ENCODE measurements around the gene GMEB2.
A peak's percentile ranks its signal among the peaks of the same experiment; 100 is the strongest.
"Not testable (repeated sequence)": the region's sequence is repeated elsewhere in the genome, so short reads cannot be mapped to it uniquely, and the experiment has no call there.

GMEB2 gene

DNA sequence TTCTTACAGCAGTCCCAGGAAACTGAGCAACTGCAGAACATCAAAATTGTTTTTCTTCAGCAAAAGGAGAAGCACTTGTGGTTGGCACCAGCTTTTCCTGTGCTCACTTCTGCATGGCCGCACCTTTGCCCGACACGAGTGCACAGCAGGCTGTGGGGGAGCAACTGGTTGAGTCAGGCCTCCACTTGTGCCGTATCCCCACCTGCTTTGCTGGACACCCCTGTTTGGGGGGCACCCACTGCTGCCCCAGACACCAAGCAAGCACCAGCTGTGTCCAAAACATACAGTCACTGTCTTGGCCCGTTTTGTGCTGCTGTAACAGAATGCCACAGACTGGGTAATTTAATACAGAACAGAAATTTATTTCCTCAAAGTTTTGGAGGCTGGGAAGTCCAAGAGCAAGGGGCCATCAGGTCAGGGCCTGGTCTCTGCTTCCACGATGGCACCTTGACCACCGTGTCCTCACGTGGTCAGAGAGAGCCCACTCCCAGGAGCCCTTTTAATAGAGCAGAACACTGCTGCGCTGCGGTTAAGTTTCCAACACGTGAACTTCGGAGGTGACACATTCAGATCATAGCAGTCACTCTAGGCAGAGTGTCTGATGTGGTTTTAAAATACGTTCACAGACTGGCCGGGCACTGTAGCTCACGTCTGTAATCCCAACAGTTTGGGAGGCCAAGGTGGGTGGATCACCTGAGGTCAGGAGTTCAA is 8.7 kb upstream of the GMEB2 start:
- DNase-seq, result no peak

- no peak for DNase-seq
Observed at GRCh38 chr20:63633732-63634131, 6.8 kb upstream of the GMEB2 start.

GRCh38 chr20:63631426-63631825 is 4.5 kb upstream of the GMEB2 start:
- DNase-seq, result not testable (repeated sequence)

- DNase-seq, result not testable (repeated sequence)
Observed at GRCh38 chr20:63630956-63631355, 4.1 kb upstream of the GMEB2 start.

DNA sequence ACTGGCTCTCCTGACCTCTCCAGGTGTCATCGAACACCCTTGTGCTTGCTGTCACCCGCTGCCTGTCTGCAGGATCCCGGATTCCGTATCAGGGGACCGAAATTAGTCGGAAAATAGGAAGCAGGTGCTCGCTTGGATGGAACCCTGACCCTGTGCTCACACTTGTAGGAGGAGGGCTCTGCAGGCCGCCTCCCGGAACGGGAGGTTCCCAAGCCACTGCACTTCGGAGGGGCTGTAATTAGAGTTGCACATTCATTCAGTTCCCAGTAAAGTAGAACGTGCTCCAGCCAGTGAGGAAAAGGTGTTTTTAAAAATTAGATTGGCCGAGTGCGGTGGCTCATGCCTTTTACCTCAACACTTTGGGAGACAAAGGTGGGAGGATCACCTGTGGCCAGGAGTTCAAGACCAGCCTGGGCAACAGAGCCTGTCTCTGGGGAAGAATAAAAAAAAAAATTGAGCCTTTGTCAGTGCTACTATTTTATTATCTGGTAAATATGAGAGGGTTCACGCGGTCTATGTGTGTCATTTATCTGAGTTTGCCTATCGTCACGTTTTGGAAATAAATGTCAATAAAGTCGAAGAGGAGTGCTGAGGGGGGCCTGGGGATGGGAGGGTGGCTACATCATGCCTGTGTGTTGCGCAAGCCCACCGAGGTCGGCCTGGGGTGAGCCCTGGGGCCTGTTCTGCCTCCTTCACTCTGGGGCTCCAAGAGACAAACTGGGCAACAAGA is 1.5 kb upstream of the GMEB2 start:
- DNase-seq, result peak; percentile 80

- DNase-seq, result no peak
Observed at GRCh38 chr20:63627751-63628245, 897 bp upstream of the GMEB2 start.

- DNase-seq, result peak; percentile 91
Observed at GRCh38 chr20:63627129-63627750, 339 bp upstream of the GMEB2 start.

- no peak for DNase-seq
Observed at GRCh38 chr20:63625771-63626423, 1.0 kb downstream of the GMEB2 start.

DNA sequence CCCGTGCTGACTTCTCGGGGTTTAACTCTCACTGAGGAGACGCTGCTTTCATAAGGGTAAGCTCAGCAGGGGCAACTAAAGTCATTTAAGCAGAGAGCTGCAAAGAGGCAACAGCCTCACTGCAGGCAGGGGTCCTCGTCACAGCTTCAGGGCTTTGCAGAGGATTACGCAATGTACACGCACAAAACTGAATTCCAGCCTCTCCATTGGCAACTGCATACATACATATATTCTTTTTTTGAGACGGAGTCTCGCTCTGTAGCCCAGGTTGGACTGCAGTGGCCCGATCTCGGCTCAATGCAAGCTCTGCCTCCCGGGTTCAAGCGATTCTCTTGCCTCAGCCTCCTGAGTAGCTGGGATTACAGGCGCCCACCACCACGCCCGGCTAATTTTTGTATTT is 2.4 kb downstream of the GMEB2 start:
- no peak for DNase-seq

- DNase-seq, result no peak
Observed at GRCh38 chr20:63622732-63623131, 4.2 kb downstream of the GMEB2 start.

DNA sequence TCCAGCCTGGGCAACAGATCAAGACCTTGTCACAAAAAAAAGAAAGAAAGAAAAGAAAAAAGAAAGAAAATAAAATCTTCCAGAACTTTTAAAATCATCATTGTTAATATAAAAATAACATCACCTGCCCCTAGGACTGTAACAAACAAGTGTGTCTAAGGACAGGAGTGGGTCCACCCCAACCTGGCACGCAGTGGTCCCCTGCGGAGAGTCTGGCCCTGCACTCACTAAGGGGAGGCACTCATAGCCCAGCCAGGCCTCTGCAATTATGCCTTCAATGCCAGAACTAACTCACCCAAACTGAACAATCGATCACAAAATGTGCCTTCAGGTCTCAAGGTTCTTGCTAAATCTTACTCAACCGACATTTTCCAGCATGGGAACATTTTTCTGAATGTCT is 4.8 kb downstream of the GMEB2 start:
- no peak for DNase-seq

DNA sequence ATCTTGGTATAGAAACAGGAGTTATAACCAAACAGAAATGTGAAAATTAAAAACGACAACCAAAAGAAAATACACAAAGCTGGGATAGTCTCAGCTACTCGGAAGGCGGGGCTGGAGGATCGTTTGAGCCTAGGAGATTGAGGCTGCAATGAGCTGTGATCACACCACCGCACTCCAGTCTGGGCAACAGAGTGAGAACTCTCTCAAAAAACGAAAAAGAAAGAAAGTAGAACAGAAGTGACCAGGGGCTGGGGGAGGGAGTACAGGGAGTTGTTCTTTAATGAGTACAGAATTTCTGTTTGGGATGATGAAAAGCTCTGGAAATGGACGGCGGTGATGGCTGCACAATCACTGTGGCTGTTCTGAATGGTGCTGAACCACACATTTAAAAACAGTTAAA is 5.9 kb downstream of the GMEB2 start:
- DNase-seq, result no peak

DNA sequence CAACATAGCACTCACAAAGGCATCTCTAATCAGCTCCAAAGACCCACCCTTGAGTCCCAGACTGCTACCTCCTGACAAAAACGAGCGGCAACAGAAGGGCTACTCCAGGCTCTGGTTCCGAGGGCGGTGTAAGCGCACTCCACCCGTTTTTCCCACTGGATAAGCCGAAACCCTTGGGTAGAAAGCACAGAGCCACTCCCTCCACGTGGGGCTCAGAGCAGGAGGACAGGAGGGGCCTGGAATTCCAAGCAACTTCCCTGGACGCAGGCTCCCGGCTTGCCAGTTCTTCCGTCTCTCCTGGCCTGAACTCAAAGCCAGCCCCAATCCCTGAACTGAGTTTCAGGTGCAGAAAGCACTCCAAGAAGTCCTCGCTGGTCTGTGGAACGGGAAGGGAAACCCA is 7.4 kb downstream of the GMEB2 start:
- DNase-seq, result no peak

GRCh38 chr20:63619086-63619485 is 7.8 kb downstream of the GMEB2 start:
- DNase-seq, result no peak

GRCh38 chr20:63618291-63618980 is 8.5 kb downstream of the GMEB2 start:
- no peak for DNase-seq

- DNase-seq, result no peak
Observed at GRCh38 chr20:63617876-63618265, 9.0 kb downstream of the GMEB2 start.

DNA sequence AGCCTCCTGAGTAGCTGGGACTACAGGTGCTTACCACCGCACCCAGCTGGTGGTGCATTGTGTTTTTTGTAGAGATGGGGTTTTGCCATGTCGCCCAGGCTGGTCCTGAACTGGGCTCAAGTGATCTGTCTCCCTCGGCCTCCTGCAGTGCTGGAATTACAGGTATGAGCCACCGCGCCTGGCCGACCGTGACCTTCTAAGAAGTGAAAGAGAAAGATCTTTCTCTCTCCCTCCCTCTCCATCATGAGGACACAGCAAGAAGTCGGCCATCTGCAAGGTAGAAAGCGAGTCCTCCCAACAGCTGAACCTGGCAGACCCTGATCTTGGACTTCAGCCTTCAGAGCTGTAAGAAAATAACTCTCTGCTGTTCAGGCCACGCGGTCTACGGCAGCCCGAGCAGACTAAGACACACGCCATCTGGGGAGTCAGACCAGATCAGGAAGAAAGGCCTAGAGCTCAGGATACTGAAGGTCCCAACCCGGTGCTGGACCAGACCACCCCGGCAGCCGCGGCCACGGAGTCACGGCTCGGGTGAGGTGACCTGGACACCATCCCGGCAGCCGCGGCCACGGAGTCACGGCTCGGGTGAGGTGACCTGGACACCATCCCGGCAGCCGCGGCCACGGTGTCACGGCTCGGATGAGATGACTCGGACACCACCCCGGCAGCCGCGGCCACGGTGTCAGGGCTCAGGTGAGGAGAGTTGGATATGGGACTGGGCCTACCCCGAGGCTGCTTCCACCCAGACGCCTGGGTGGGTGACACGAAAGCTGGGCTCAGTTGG is 9.6 kb downstream of the GMEB2 start:
- no peak for DNase-seq

DNA sequence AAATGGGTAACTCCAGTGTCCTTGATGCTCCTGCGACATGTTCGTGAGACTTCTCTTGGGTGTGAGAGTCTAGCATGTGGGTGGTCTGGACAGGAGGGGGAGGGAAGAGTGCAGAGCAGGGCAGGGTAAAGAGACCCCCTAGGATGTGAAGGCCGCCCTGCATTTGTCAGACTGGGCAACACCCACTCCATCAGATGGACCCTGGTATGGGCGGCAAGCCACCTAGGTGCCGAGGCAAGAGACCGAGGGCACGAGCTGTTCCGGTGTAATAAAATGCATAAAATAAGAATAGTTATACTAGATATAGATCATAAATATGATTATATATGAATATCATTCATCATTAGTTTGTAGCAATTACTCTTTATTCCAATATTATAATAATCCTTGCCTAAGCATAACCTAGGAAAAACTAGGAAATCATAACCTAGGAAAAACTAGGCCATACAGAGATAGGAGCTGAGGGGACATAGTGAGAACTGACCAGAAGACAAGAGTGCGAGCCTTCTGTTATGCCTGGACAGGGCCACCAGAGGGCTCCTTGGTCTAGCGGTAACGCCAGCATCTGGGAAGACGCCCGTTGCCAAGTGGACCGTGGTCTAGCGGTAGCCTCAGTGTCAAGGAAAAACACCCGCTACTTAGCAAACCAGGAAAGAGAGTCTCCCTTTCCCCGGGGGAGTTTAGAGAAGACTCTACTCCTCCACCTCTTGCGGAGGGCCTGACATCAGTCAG is 12.9 kb downstream of the GMEB2 start:
- DNase-seq, result not testable (repeated sequence)

GRCh38 chr20:63612276-63612931 is 14.5 kb downstream of the GMEB2 start:
- DNase-seq, result no peak

GRCh38 chr20:63611646-63612045 is 15.3 kb downstream of the GMEB2 start:
- no peak for DNase-seq
